HFFc6 (cell line): ENCODE measurements around the gene ELP2. TPM values are rescaled to one million over a fixed set of nuclear protein-coding genes. Genes with fewer than 3 reads are reported as not detected.

Source experiments
- DNase-seq: peaks from one replicate; pipeline ENCODE4 v3.0.0-alpha.2; 2018
- H3K27ac Mint-ChIP-seq: 2 replicates; pipeline ENCODE4 v1.8.0; 2020; ENCODE audit warnings: mild to moderate bottlenecking, mixed read lengths
- H3K27me3 Mint-ChIP-seq: 2 replicates; pipeline ENCODE4 v1.8.0; 2021; ENCODE audit warnings: mild to moderate bottlenecking, moderate library complexity, mixed read lengths; ENCODE audit not compliant: insufficient read depth
- H3K36me3 Mint-ChIP-seq: 2 replicates; pipeline ENCODE4 v1.8.0; 2021; ENCODE audit warnings: low read depth, mixed read lengths
- H3K4me1 Mint-ChIP-seq: 2 replicates; pipeline ENCODE4 v1.8.0; 2020; ENCODE audit warnings: low read depth, mixed read lengths
- H3K4me3 Mint-ChIP-seq: 2 replicates; pipeline ENCODE4 v1.8.0; 2020; ENCODE audit warnings: mild to moderate bottlenecking, moderate library complexity, mixed read lengths
- H3K9me3 Mint-ChIP-seq: 2 replicates; pipeline ENCODE4 v1.8.0; 2020; ENCODE audit warnings: mild to moderate bottlenecking, mixed read lengths
- CTCF ChIP-seq: fragments of 200-600 bp; sonication (generic); IDR thresholded peaks from 2 replicates; pipeline ENCODE4 v1.5.0; 2021; ENCODE audit warnings: antibody characterized with exemption, mild to moderate bottlenecking
- total RNA-seq, 6 experiments: library from RNA; stranded (reverse); fragmentation: NEBNext Ultra II Directional; extraction: Animal tissue kit (Norgen Biotek cat#: 25700); gene quantifications; 2 replicates in 1 of 6; 3 replicates in 5 of 6; pipeline ENCODE4 v1.2.3, GENCODE V29; 2021

Gene ELP2
- total RNA-seq, 6 experiments from 2014 or later, result 76.2 to 99.7 (median 82.3) TPM

GRCh38 chr18:36188916-36189315, 59.2 kb downstream of the ELP2 start:
- Mint-ChIP-seq H3K27ac (no peak overlapping the region), H3K27me3 (no peaks in the 10 kb centered on the region; the same call in none of the 2 replicates), H3K4me3 (peak overlapping the region; percentile 91; the same call in 1 of the 2 replicates), H3K4me1 (peaks cover 17% of the 10 kb centered on the region), H3K36me3 (no peaks in the 10 kb centered on the region), H3K9me3 (no peaks in the 10 kb centered on the region)
- no peak for TF ChIP-seq CTCF
- DNase-seq, result no peak

- TF ChIP-seq CTCF, result no peak
- Mint-ChIP-seq H3K4me1 (peaks cover 17% of the 10 kb centered on the region), H3K27me3 (no peaks in the 10 kb centered on the region; the same call in none of the 2 replicates), H3K27ac (no peak overlapping the region), H3K36me3 (no peaks in the 10 kb centered on the region), H3K9me3 (no peaks in the 10 kb centered on the region), H3K4me3 (no peak overlapping the region)
- no peak for DNase-seq
Measured at GRCh38 chr18:36189486-36189885, 59.8 kb downstream of the ELP2 start.

GRCh38 chr18:36191286-36191685, 61.6 kb downstream of the ELP2 start:
- DNase-seq, result no peak
- H3K27ac Mint-ChIP-seq, result no peak overlapping the region
- no peak overlapping the region for H3K4me3 Mint-ChIP-seq
- H3K4me1 Mint-ChIP-seq, result peaks cover 17% of the 10 kb centered on the region
- TF ChIP-seq CTCF, result no peak
- no peaks in the 10 kb centered on the region; the same call in 1 of the 2 replicates for H3K27me3 Mint-ChIP-seq
- H3K36me3 Mint-ChIP-seq, result no peaks in the 10 kb centered on the region
- no peaks in the 10 kb centered on the region for H3K9me3 Mint-ChIP-seq

GRCh38 chr18:36191711-36192110, 62.0 kb downstream of the ELP2 start:
- no peak for TF ChIP-seq CTCF
- no peak overlapping the region for H3K4me3 Mint-ChIP-seq
- no peak for DNase-seq
- H3K27ac Mint-ChIP-seq, result no peak overlapping the region
- peaks cover 17% of the 10 kb centered on the region for H3K4me1 Mint-ChIP-seq
- H3K27me3 Mint-ChIP-seq, result no peaks in the 10 kb centered on the region; the same call in 1 of the 2 replicates
- H3K9me3 Mint-ChIP-seq, result no peaks in the 10 kb centered on the region
- no peaks in the 10 kb centered on the region for H3K36me3 Mint-ChIP-seq

- H3K9me3 Mint-ChIP-seq, result no peaks in the 10 kb centered on the region
- no peaks in the 10 kb centered on the region for H3K36me3 Mint-ChIP-seq
- no peaks in the 10 kb centered on the region; the same call in none of the 2 replicates for H3K27me3 Mint-ChIP-seq
- H3K27ac Mint-ChIP-seq, result no peak overlapping the region
- TF ChIP-seq CTCF, result no peak
- H3K4me3 Mint-ChIP-seq, result no peak overlapping the region
- DNase-seq, result no peak
- no peaks in the 10 kb centered on the region for H3K4me1 Mint-ChIP-seq
Measured at GRCh38 chr18:36194600-36195315, 65.1 kb downstream of the ELP2 start.
